K562 treated with DMSO at 1 percent for 48 hours (cell line): ENCODE data around the gene SERPINI1. TPM values are rescaled to one million over a fixed set of nuclear protein-coding genes. Genes with fewer than 3 reads are reported as not detected.

Experiments used
- total RNA-seq: library from RNA; unstranded; fragments of 300-600 nt; gene quantifications from 2 replicates; pipeline ENCODE4 v1.2.3, GENCODE V29; 2022; ENCODE audit warnings: low replicate concordance; ENCODE audit errors: extremely low read depth

SERPINI1 gene, protein sequence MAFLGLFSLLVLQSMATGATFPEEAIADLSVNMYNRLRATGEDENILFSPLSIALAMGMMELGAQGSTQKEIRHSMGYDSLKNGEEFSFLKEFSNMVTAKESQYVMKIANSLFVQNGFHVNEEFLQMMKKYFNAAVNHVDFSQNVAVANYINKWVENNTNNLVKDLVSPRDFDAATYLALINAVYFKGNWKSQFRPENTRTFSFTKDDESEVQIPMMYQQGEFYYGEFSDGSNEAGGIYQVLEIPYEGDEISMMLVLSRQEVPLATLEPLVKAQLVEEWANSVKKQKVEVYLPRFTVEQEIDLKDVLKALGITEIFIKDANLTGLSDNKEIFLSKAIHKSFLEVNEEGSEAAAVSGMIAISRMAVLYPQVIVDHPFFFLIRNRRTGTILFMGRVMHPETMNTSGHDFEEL
- not detected in 2 replicates for total RNA-seq

DNA sequence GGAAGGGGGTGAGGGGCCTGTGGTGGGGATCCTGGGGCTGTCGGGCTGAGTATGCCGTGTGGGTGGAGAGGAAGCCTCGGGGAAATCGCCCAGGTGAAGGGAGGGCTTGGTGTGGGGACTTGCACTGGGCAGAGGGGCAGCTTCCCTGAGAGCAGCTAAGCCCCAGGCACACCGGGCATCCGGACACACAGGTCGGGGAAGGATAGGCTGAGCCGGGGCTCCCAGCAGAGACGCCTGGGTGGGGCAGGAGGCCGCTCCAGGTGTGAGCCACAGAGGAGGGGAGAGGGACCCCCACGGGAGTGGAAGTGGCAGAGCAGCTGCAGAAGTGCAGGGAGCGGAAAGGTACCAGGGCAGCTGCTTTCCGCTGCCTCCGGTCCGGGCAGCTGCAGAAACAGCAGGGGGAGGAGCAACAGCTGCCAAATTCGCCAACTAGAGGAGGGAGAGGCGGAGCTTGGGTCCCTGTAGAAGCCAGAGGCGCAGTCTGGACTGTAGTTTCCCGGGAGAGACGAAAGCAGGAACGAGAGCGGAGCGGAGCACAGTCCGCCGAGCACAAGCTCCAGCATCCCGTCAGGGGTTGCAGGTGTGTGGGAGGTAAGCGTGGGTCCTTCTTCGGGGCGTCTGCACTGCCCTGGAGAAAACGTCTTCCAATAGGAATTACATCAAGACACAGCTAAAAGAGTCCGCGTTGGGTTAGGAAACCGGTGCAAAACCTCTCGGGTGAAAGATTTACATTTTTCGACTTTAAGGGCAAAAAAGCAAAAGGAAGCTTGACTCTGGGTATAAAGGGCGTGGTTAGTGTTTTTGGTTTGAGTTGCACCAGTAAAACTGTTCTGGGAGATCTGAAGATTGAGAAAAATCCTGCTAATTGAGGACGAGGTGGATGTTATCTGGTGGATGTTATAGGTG is at the start of gene SERPINI1:
TSS of gene SERPINI1 (plus strand) at position 489 of the 906 bp plus-strand sequence. CDS start 53,408 bp downstream, outside the sequence.

DNA sequence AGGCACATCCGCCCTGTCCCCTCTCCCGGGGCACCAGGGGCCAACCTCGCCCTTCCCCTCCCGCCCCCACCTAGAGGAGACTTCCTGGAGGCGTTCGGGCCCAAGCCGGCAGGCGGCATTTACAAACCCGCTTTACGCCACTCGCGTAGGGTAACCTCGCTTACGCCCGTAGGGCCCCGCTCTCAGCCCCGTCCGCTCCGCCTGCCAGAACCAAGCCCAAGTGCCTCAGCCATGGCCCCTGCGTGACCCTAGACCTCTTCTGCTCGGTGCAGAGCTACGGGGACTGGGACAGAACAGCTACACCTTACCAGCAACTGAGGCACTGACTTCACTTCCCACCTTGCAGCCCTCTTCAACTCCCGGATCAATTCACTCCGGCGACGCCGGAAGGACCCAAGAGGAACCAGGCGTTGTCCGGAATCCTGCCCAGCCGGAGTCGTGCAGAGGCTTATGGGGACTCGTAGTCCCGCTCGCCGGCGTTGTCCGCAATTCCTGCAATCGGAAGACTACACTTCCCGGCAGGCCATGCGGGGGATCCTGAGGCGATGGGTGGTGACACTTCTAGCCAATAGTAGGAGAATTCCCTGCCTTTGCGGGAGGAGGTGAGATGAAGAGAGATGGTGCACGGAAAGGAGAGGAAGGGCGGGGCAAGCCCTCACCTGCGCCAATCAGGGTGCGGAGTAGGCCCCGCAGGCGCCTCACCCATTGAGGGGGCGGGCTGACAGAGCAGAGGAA is 856 bp upstream of the SERPINI1 start, which contains the start of gene PDCD10:
TSS of gene PDCD10 (minus strand) at position 395 of the 735 bp plus-strand sequence. CDS start 14,735 bp downstream, outside the sequence.

Other genes with a start within 250 kb of the SERPINI1 start
- not detected in 2 replicates for gene WDR49, start 81.8 kb upstream of the SERPINI1 start, total RNA-seq
- gene PDCD10, start 829 bp upstream of the SERPINI1 start, total RNA-seq = not detected in 2 replicates